HepG2 (cell line): ENCODE data around the gene GABRG3.

ENCODE experiments used
- ZNF274 ChIP-seq: sonication (generic); formaldehyde crosslinking; IDR thresholded peaks from 2 replicates; pipeline ENCODE4 v1.5.1; 2020; ENCODE audit warnings: mild to moderate bottlenecking, missing genetic modification reagents
- TF ChIP-seq, protein P1 (sequence below): IDR thresholded peaks from 2 replicates; pipeline ENCODE4 v1.6.1; 2016; ENCODE audit warnings: control low read depth

DNA sequence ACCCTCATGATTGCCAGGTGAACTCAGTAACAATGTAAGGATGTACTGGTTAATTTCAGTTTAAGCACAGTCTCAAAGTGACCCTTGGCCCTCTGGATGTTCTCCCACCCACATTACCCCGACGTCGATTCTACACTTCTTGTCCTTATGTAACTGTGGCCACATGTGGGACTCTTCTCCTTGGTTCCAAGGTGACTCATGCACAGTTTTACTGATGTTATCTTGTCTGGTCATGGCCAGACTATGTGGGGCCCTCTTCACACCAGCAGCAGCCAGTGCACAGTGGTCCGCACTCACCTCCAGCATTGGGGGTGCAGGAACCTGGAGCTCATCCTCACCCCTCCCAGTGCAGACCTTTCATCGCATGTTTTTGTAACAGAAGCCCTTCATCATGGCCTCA lies 608.8 kb downstream of the GABRG3 start:
- TF ChIP-seq, protein P1, sequence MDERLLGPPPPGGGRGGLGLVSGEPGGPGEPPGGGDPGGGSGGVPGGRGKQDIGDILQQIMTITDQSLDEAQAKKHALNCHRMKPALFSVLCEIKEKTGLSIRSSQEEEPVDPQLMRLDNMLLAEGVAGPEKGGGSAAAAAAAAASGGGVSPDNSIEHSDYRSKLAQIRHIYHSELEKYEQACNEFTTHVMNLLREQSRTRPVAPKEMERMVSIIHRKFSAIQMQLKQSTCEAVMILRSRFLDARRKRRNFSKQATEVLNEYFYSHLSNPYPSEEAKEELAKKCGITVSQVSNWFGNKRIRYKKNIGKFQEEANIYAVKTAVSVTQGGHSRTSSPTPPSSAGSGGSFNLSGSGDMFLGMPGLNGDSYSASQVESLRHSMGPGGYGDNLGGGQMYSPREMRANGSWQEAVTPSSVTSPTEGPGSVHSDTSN (CRISPR knock-in tag): no peak
- TF ChIP-seq ZNF274 (CRISPR knock-in tag): no peak
